H1 (cell line): ENCODE results near the gene DHDDS.

Experiments used
- BACH1 ChIP-seq: IDR thresholded peaks from 2 replicates; pipeline ENCODE4 v1.6.1; 2012; ENCODE audit warnings: low read length, improper control_type of control experiment
- BRCA1 ChIP-seq: IDR thresholded peaks from 2 replicates; pipeline ENCODE4 v1.6.1; 2012; ENCODE audit warnings: low read depth, low read length, improper control_type of control experiment
- CTCF ChIP-seq, 3 experiments: IDR thresholded peaks; 1 replicate in 2 of 3; 2 replicates in 1 of 3; pipeline versions ENCODE4 v1.5.1 to v1.6.1; 2011; ENCODE audit warnings: low read length in 3 of 3, mild to moderate bottlenecking in 3 of 3, inconsistent platforms in 2 of 3, low read depth in 1 of 3, moderate library complexity in 1 of 3; ENCODE audit not compliant: insufficient read depth in 1 of 3; ENCODE audit errors: control extremely low read depth in 1 of 3
- GTF2F1 ChIP-seq: IDR thresholded peaks from 2 replicates; pipeline ENCODE4 v1.6.1; 2012; ENCODE audit warnings: low read depth, low read length, improper control_type of control experiment, borderline replicate concordance
- MAFK ChIP-seq: IDR thresholded peaks from 2 replicates; pipeline ENCODE4 v1.6.1; 2012; ENCODE audit warnings: low read depth, mild to moderate bottlenecking, improper control_type of control experiment, low read length
- SP1 ChIP-seq: IDR thresholded peaks from 2 replicates; pipeline ENCODE4 v1.6.1; 2011; ENCODE audit warnings: low read depth, low read length

- TF ChIP-seq SP1 = no peak
- TF ChIP-seq BACH1 = no peak
- no peak for TF ChIP-seq BRCA1
- TF ChIP-seq MAFK = no peak
- no peak for TF ChIP-seq CTCF (IDR thresholded peaks at IDR 0.05; ENCODE audit: control extremely low read depth in 1 of 3, insufficient read depth in 1 of 3, low read depth in 1 of 3, low read length in 3 of 3)
- TF ChIP-seq GTF2F1 = no peak
Measured at GRCh38 chr1:26395754-26396153, 36.4 kb upstream of the DHDDS start.
